Spleen (tissue), 7 donors: ENCODE measurements around the gene ZBTB17.

Experiments
- POLR2A ChIP-seq, 3 donors: fragments of 450-650 bp; IDR thresholded peaks; one replicate each; pipeline ENCODE4 v1.5.1; 2017; ENCODE audit warnings: antibody characterized with exemption in 3 of 3, mild to moderate bottlenecking in 1 of 3
- TF ChIP-seq, protein P1 (sequence below), 11 experiments: fragments of 200-600 bp in 7 of 11; fragments of 450-650 bp in 4 of 11; sonication (generic) in 4 of 11; IDR thresholded peaks in 8 of 11; conservative IDR thresholded peaks in 3 of 11; 1 replicate in 7 of 11; 2 replicates in 4 of 11; pipeline versions ENCODE4 v1.4.0 to v1.8.0; 2016 to 2021; ENCODE audit warnings: antibody characterized with exemption in 11 of 11, inconsistent platforms in 4 of 11, mild to moderate bottlenecking in 1 of 11
- donor health status: DM: no; HTN: no; CAD: no; lungs with moderate emphysema.
- donor health status: DM: no; HTN: no; CAD: no.
- donor health status: DM: no; HTN: no; CAD: no.

DNA sequence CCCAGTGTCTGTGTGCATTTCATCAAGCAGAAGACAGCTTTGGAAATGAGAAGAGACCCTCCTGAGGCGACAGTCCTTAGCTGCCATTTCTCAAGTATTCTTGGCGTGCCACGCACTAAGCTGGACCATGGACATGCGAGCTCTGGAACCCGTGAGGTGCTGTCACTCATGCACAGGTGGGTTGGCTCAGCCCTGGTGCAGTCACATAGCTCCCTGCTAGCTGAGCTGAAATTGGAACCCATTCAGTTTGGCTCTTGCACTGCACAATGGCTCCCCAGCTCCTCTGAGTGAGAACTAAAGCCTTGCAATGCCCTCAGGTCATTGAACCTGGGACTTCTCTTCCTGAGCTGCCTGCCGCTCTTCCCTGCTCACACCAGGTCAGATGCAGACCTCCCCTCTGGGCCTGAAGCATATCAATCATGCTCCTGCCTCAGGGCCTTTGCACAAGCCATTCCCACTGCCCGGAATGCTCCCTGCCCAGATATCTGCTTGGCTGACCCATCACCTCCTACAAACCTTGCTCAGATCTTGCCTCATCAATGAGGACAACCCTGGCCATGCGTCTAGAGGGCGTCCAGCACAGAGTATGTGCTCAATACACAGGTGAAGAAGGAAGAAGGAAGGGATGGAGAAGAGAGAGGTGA, 21.9 kb upstream of the ZBTB17 start:
- TF ChIP-seq, protein P1, sequence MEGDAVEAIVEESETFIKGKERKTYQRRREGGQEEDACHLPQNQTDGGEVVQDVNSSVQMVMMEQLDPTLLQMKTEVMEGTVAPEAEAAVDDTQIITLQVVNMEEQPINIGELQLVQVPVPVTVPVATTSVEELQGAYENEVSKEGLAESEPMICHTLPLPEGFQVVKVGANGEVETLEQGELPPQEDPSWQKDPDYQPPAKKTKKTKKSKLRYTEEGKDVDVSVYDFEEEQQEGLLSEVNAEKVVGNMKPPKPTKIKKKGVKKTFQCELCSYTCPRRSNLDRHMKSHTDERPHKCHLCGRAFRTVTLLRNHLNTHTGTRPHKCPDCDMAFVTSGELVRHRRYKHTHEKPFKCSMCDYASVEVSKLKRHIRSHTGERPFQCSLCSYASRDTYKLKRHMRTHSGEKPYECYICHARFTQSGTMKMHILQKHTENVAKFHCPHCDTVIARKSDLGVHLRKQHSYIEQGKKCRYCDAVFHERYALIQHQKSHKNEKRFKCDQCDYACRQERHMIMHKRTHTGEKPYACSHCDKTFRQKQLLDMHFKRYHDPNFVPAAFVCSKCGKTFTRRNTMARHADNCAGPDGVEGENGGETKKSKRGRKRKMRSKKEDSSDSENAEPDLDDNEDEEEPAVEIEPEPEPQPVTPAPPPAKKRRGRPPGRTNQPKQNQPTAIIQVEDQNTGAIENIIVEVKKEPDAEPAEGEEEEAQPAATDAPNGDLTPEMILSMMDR (IDR thresholded peaks at IDR 0.05 in 8 of 11, conservative IDR thresholded peaks at IDR 0.05 in 3 of 11): no peak
- TF ChIP-seq POLR2A (IDR thresholded peaks at IDR 0.05): no peak
